HCT116 (cell line): Measurements from ENCODE around the gene NEURL2.

ENCODE experiments used
- EZH2 ChIP-seq: fragments of 200-600 bp; sonication (generic); IDR thresholded peaks from 2 replicates; pipeline ENCODE4 v1.6.1; 2017; ENCODE audit warnings: antibody characterized with exemption, mixed run types
- EZH2phosphoT487 ChIP-seq: fragments of 200-600 bp; IDR thresholded peaks from 2 replicates; pipeline ENCODE4 v1.6.1; 2018; ENCODE audit warnings: antibody characterized with exemption, borderline replicate concordance
- POLR2A ChIP-seq: IDR thresholded peaks from 2 replicates; pipeline ENCODE4 v1.7.0; 2011; ENCODE audit warnings: borderline replicate concordance; ENCODE audit not compliant: insufficient read depth, insufficient read length; ENCODE audit errors: extremely low read depth
- SIN3A ChIP-seq: IDR thresholded peaks from 2 replicates; pipeline ENCODE4 v1.6.1; 2012; ENCODE audit warnings: low read depth
- SP1 ChIP-seq: IDR thresholded peaks from 2 replicates; pipeline ENCODE4 v1.6.1; 2012; ENCODE audit warnings: low read depth
- YY1 ChIP-seq: IDR thresholded peaks from 2 replicates; pipeline ENCODE4 v1.6.1; 2011; ENCODE audit warnings: low read length, low read depth, moderate library complexity, mild to moderate bottlenecking; ENCODE audit not compliant: insufficient replicate concordance; ENCODE audit errors: extremely low read depth
- TF ChIP-seq, protein P1 (sequence below), 3 experiments: fragments of 200-600 bp in 1 of 3; sonication (generic) in 1 of 3; IDR thresholded peaks in 2 of 3; conservative IDR thresholded peaks in 1 of 3; 2 replicates each; pipeline ENCODE4 v1.5.1; 2012 to 2017; ENCODE audit warnings: low read depth in 2 of 3, low read length in 2 of 3, antibody characterized with exemption in 1 of 3, borderline replicate concordance in 1 of 3, control low read depth in 1 of 3, mild to moderate bottlenecking in 1 of 3, mixed read lengths in 1 of 3, mixed run types in 1 of 3, moderate library complexity in 1 of 3; ENCODE audit not compliant: insufficient read depth in 1 of 3
- TF ChIP-seq, protein P2 (sequence below): IDR thresholded peaks from 2 replicates; pipeline ENCODE4 v1.6.1; 2012
- TF ChIP-seq, protein P3 (sequence below): IDR thresholded peaks from 2 replicates; pipeline ENCODE4 v1.6.1; 2012; ENCODE audit warnings: low read depth

- TF ChIP-seq EZH2 (no peak), YY1 (no peak), SP1 (no peak), EZH2phosphoT487 (no peak), POLR2A (no peak), SIN3A (no peak)
- TF ChIP-seq, protein P1, sequence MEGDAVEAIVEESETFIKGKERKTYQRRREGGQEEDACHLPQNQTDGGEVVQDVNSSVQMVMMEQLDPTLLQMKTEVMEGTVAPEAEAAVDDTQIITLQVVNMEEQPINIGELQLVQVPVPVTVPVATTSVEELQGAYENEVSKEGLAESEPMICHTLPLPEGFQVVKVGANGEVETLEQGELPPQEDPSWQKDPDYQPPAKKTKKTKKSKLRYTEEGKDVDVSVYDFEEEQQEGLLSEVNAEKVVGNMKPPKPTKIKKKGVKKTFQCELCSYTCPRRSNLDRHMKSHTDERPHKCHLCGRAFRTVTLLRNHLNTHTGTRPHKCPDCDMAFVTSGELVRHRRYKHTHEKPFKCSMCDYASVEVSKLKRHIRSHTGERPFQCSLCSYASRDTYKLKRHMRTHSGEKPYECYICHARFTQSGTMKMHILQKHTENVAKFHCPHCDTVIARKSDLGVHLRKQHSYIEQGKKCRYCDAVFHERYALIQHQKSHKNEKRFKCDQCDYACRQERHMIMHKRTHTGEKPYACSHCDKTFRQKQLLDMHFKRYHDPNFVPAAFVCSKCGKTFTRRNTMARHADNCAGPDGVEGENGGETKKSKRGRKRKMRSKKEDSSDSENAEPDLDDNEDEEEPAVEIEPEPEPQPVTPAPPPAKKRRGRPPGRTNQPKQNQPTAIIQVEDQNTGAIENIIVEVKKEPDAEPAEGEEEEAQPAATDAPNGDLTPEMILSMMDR (IDR thresholded peaks at IDR 0.05 in 2 of 3, conservative IDR thresholded peaks at IDR 0.05 in 1 of 3; ENCODE audit: borderline replicate concordance in 1 of 3, insufficient read depth in 1 of 3, low read depth in 2 of 3, low read length in 2 of 3), result no peak
- TF ChIP-seq, protein P2, sequence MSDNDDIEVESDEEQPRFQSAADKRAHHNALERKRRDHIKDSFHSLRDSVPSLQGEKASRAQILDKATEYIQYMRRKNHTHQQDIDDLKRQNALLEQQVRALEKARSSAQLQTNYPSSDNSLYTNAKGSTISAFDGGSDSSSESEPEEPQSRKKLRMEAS, result no peak
- TF ChIP-seq, protein P3, sequence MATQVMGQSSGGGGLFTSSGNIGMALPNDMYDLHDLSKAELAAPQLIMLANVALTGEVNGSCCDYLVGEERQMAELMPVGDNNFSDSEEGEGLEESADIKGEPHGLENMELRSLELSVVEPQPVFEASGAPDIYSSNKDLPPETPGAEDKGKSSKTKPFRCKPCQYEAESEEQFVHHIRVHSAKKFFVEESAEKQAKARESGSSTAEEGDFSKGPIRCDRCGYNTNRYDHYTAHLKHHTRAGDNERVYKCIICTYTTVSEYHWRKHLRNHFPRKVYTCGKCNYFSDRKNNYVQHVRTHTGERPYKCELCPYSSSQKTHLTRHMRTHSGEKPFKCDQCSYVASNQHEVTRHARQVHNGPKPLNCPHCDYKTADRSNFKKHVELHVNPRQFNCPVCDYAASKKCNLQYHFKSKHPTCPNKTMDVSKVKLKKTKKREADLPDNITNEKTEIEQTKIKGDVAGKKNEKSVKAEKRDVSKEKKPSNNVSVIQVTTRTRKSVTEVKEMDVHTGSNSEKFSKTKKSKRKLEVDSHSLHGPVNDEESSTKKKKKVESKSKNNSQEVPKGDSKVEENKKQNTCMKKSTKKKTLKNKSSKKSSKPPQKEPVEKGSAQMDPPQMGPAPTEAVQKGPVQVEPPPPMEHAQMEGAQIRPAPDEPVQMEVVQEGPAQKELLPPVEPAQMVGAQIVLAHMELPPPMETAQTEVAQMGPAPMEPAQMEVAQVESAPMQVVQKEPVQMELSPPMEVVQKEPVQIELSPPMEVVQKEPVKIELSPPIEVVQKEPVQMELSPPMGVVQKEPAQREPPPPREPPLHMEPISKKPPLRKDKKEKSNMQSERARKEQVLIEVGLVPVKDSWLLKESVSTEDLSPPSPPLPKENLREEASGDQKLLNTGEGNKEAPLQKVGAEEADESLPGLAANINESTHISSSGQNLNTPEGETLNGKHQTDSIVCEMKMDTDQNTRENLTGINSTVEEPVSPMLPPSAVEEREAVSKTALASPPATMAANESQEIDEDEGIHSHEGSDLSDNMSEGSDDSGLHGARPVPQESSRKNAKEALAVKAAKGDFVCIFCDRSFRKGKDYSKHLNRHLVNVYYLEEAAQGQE, result no peak
Measured at GRCh38 chr20:45874576-45874975, 16.4 kb downstream of the NEURL2 start.
